GM18867 (cell line): ENCODE data around the gene UBE2J1.

ENCODE experiments used
- ATAC-seq: cut with Tn5 transposase; IDR thresholded peaks from one replicate; pipeline ENCODE4 v1.9.1; 2021; ENCODE audit warnings: mild to moderate bottlenecking, moderate library complexity; ENCODE audit not compliant: unreplicated experiment

The UBE2J1 gene

DNA sequence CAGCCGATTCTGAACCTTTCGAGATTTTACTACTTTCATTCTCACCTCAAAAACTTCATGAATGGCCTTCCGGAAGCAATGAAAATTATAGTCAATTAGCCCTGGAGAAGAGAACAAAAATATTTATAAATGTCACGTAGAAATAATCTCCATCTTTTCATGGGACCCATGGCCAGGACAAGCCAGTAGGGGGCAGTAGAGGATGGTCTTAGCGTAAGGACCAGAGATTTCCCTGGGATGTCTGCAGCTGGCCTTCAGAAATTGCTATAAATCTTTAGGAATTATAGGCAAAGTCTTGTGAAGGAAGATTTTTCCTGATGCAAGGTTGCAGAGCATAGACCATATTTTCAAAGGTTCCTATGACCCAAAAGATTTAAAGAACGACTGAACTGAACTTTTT is 15.6 kb upstream of the UBE2J1 start:
- no peak for ATAC-seq

DNA sequence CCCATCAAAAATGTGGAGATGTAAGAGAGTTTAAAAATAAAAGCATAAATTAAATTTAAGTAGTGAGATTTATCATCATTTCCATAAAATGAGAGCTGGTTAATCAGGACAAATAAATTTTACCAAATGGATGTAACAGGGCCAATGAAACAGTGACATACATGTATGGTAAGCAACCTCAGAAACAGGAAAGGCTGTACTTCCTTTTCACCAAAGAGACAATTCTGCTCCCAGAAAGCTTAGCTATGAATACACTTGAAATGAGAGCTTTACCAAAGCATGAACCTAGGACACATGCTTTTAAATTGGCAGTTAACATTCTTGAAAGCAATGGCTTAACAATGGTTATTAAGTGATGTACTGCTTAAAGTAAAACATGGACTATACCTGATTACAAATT is 12.1 kb upstream of the UBE2J1 start:
- no peak for ATAC-seq

DNA sequence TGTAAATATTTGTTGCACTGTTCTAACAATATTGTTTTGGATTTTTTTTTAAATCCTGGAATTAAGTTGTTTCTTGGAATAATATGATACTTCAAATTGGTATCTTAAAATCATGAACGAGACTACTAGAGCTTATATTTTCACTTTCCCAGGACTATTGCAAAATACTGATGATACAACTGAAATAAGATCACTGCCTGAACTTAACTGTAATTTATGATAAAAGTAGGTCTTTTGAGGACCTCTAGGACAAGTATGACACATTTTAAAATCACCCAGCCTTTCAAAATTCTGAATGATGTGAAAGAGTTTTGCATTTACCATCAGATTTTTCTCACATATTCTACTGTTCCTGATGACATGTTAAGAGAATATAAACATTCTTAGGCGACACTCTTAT is 8.6 kb upstream of the UBE2J1 start:
- ATAC-seq, result no peak

DNA sequence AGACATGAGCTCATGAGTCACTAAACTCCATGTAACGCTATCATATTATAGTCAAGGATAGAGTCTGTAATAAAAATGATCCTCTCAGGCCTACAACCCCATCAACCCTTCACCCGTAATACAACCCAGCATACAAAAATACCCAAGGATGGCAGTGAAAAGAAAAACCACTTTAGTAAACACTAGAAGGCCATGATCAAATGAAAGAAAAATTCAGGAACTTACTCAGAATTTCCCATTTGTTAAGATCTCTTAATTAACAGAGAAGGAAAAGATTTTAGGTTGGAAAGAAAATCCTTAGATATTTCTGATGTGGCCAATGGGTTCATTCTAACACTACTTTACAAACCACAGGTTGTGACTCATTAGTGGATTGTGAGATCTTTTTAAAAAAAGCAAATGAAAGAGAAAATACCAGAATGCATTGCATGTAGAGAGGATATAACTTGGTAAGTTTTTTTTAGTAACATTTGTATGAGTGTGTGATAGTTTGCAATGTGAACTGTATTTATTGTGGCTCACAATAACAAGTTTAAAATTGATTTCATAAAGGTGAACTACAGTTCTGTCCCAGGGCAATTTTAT is 8.0 kb upstream of the UBE2J1 start:
- peak; percentile 51 for ATAC-seq

GRCh38 chr6:89359561-89359960 is 7.0 kb upstream of the UBE2J1 start:
- no peak for ATAC-seq

DNA sequence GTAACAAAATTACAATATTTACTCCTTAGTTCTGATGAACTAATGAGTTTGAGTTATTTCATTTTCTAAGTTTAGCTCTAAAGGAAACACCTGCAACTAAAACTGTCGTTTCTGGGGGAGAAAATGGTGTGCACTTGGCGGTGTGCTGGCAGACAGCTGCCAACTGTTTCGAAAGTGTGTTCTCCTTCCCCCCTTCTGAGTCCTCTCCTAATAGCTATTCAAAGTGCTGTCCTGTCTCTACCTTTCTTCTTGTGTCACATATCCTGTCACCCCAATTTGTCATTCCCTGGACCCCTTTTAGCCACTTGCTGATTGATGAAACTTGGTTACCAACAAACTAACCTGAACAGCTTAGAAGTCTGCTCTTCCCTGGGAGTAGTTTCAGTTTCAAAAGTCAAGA is 4.9 kb upstream of the UBE2J1 start:
- ATAC-seq, result peak; percentile 55

DNA sequence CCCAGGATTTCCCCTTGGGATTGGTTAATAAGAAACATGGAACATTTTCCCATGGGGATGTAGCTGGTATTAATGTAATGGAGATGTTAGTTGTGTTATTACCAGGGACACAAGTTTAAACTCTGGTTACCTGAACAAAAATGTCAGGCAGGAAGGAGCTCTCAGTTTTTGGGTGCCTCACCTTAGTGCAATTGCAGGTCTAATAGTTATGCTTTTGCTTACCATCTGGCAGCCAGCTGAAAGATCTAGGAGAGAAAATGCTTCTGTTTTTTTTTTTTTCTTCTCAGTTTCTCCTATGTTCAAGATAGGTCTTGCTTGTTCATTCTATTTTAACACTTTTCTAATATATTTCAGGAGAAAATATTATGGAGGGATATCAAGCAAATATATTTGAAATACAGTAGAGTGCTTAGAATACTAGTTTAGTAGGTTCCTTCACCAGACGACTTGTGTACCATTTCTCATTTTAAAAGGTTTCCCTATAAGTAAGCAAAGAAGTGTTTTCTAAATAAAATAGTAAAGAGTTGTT is 4.2 kb upstream of the UBE2J1 start:
- no peak for ATAC-seq

GRCh38 chr6:89355511-89356194 is 3.1 kb upstream of the UBE2J1 start:
- ATAC-seq, result no peak

GRCh38 chr6:89353702-89354392 is 1.3 kb upstream of the UBE2J1 start:
- no peak for ATAC-seq

- no peak for ATAC-seq
These were observed 615 bp upstream of the UBE2J1 start for GRCh38 chr6:89353118-89353556.

GRCh38 chr6:89351671-89352277 is 748 bp downstream of the UBE2J1 start:
- ATAC-seq, result no peak

DNA sequence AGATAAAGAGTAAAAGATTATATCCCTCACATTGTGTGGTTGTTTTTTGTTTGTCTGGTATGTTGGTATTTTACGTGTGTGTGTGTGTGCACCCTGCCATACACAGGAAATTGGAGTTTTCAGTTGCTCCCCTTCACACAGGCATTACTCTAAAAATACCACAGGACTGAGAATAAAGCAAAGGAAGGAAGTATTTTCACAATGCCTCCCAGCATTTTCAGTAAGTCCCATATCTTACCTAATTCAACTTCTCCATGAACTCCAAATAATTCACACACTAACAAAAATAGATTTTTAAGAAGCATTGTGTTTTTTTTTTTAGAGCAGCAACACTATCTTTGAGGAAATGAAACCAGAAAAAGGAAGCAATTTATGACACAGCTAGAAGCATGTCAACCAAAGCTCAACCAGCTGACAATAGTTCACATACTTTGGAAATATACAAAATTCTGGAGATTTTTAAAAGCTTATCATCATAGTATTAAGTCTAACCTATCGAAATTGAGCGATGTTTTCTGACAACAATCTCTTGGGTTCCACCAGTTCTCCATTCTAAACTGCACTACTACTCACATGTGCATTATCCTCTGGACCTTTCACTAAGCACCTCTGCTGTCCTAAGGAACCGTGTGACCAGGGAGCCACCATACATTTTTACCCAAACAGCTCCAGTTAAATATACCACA is 2.1 kb downstream of the UBE2J1 start:
- ATAC-seq, result peak; percentile 35

GRCh38 chr6:89348372-89348771 is 4.2 kb downstream of the UBE2J1 start:
- ATAC-seq, result no peak

GRCh38 chr6:89347825-89348224 is 4.7 kb downstream of the UBE2J1 start:
- no peak for ATAC-seq

GRCh38 chr6:89346433-89346832 is 6.1 kb downstream of the UBE2J1 start:
- ATAC-seq, result no peak

GRCh38 chr6:89339565-89339964 is 13.0 kb downstream of the UBE2J1 start:
- no peak for ATAC-seq

- ATAC-seq, result no peak
These were observed 17.4 kb downstream of the UBE2J1 start for GRCh38 chr6:89335164-89335563.

DNA sequence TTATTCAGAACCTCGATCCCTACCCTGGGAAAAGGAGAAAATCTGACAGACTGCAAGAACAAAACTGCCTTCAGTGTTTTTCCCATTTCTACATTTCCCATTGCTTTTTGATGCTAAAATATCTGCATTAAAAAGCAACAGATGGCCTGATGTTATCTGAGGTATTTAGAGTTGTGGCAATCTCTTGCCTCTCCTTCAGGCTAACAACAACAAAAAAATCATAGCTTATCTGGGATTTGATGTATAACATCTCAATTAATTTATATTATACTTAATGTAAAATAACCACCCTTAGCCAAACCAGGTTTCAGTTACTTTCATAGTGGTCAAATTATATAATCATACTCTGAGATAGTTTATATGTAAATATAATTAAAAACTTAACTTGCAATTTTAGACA is 21.6 kb downstream of the UBE2J1 start:
- no peak for ATAC-seq

DNA sequence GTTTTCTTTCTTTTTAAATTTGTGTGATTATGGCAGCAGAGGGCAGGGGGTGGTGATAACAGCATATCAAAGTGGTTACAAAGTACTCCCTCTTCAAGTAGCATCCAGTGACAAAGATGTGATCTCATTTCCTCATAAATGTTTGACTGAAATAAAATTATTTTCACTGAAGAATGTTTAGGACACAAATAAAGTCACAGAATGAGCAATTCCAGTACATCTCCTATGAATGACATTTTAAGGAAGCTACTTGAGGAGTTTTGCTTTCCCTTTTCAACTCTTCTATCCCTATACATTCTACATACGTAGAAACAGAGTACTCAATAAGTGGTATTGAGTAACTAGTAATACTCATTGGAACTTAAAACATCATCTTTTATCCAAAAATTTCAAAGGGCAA is 23.5 kb downstream of the UBE2J1 start:
- ATAC-seq, result no peak

DNA sequence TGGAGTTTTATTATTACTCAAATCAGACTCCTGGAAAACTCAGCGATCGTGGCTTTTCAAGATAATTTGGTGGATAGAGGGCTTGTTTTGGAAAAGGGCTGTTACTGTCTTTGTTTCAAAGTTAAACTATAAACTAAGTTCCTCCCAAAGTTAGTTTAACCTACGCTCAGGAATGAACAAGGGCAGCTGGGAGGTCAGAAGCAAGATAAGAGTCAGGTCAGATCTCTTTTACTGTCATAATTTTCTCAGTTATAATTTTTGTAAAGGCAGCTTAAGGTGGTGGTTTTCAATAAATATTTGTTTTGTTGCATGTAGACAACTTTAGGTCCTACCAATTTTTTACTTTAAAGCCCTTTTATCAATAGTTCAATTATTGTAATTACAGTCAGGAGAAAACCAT is 28.2 kb downstream of the UBE2J1 start:
- ATAC-seq, result no peak

DNA sequence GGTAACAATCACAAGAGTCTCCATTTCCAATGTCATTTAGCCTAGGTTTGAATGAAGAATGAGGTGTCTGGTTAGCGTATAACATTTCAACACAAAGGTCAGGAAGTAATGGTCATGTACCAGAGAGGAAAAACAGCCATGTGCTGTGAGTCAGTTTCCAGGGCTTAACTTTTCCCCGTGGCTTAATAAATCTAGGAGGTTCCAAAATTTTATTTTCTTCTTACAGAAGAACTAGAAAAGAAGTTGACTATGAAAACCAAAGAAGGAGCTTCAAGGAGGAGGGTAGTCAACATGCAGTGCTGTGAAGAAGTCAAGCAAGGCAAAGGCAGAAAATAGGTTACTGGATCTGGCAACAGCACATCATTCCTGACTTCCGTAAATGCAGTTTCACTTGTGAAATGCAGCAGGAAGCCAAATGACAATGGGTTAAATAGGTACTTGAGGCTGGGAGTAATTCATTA is 29.0 kb downstream of the UBE2J1 start:
- ATAC-seq, result no peak
